Measurements from ENCODE around the gene MYO1F. TPM values are rescaled to one million over a fixed set of nuclear protein-coding genes. Genes with fewer than 3 reads are reported as not detected.

Gene MYO1F
- total RNA-seq, 4 donors from 2014 or later, result 6.6 to 70.7 (median 10.9) TPM

DNA sequence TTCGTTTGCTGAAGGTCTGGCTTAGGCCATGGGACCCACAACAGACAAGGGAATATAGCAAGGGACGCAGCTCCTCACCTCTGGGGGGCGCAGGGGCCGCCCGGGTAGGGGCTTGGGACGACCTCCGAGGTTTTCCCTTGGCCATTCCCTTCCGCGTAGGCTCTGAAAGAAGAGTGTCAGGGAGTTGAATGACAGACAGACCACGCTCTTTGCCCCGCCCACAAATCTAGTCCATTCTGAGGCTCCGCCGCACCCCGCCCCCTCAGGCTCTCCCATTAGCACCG, 51.9 kb downstream of the MYO1F start:
- Histone ChIP-seq H3K9me3 (no peaks in the 10 kb centered on the region), H3K4me3 (peak overlapping the region; percentile 35 to 72 (median 40)), H3K27ac (peak overlapping the region; percentile 79 to 97 (median 92)), H3K36me3 (no peaks in the 10 kb centered on the region), H3K27me3 (no peaks in the 10 kb centered on the region), H3K4me1 (peaks cover 0 to 6% (median 5%) of the 10 kb centered on the region in 4 donors)
- WGBS, 2 donors (ENCODE audit: low coverage in 1 of 2), result 0 to 23% methylated on average over 1 to 15 of the region's 15 CpGs
- intact Hi-C loops (cut with DNase I; ENCODE audit: low total_unique reads), result no loop called here
- peak; percentile 48 to 64 (median 53) for TF ChIP-seq POLR2AphosphoS5 (IDR thresholded peaks at IDR 0.05)
- peak; percentile 44 for TF ChIP-seq POLR2A (IDR thresholded peaks at IDR 0.05)
- no peak for TF ChIP-seq CTCF (IDR thresholded peaks at IDR 0.05)
- in situ Hi-C loops (cut with MboI; ENCODE audit: low pct_ligation_motif_present in 1 of 4, low pct_unique_long_range_greater_than_20kb in 1 of 4, low sequenced_read_pairs in 3 of 4), result no loop called here
- DNase-seq, result no peak

- TF ChIP-seq POLR2A (IDR thresholded peaks at IDR 0.05) (no peak), CTCF (IDR thresholded peaks at IDR 0.05) (no peak), POLR2AphosphoS5 (IDR thresholded peaks at IDR 0.05) (no peak), EP300 (IDR thresholded peaks at IDR 0.05; ENCODE audit: low read depth) (no peak)
- H3K27me3 ChIP-seq, result no peaks in the 10 kb centered on the region
- H3K36me3 ChIP-seq, result no peaks in the 10 kb centered on the region
- 87% methylated on average over 6 of the region's 6 CpGs; no CpG with 5 or more reads in 1 of the 2 donors for WGBS, 2 donors (ENCODE audit: low coverage in 1 of 2)
- no peak overlapping the region for H3K27ac ChIP-seq
- H3K4me3 ChIP-seq, result no peak overlapping the region
- DNase-seq, result no peak
- H3K4me1 ChIP-seq, result peaks cover 0 to 7% (median 2%) of the 10 kb centered on the region in 4 donors
- in situ Hi-C loops (cut with MboI; ENCODE audit: low pct_ligation_motif_present in 1 of 4, low pct_unique_long_range_greater_than_20kb in 1 of 4, low sequenced_read_pairs in 3 of 4) (loop anchor here in 1 of 4 donors (25.0 kb wide), 1 partner anchor 107 kb away; the partner anchor contains the start of gene MARCHF2), intact Hi-C loops (cut with DNase I; ENCODE audit: low total_unique reads) (no loop called here)
- no peaks in the 10 kb centered on the region for H3K9me3 ChIP-seq
Measured at GRCh38 chr19:8519388-8519787, 57.9 kb downstream of the MYO1F start.

GRCh38 chr19:8518536-8518935, 58.7 kb downstream of the MYO1F start:
- intact Hi-C loops (cut with DNase I; ENCODE audit: low total_unique reads) (no loop called here), in situ Hi-C loops (cut with MboI; ENCODE audit: low pct_ligation_motif_present in 1 of 4, low pct_unique_long_range_greater_than_20kb in 1 of 4, low sequenced_read_pairs in 3 of 4) (loop anchor here in 1 of 4 donors (25.0 kb wide), 1 partner anchor 106 kb away; the partner anchor contains the start of gene MARCHF2)
- Histone ChIP-seq H3K9me3 (no peaks in the 10 kb centered on the region), H3K27ac (peak overlapping the region in 3 of 4 donors; percentile 27 to 61 (median 56)), H3K36me3 (no peaks in the 10 kb centered on the region), H3K4me3 (no peak overlapping the region), H3K27me3 (no peaks in the 10 kb centered on the region), H3K4me1 (peaks cover under 1 to 9% (median 3%) of the 10 kb centered on the region in 4 donors)
- TF ChIP-seq EP300 (IDR thresholded peaks at IDR 0.05; ENCODE audit: low read depth) (no peak), POLR2AphosphoS5 (IDR thresholded peaks at IDR 0.05) (no peak), CTCF (IDR thresholded peaks at IDR 0.05) (no peak), POLR2A (IDR thresholded peaks at IDR 0.05) (no peak)
- WGBS, 2 donors (ENCODE audit: low coverage in 1 of 2), result 88 to 100% methylated on average over 1 to 11 of the region's 11 CpGs
- DNase-seq, result no peak

- no peaks in the 10 kb centered on the region for H3K36me3 ChIP-seq
- intact Hi-C loops (cut with DNase I; ENCODE audit: low total_unique reads), result no loop called here
- H3K4me3 ChIP-seq, result no peak overlapping the region
- WGBS, 2 donors (ENCODE audit: low coverage in 1 of 2), result 35 to 46% methylated on average over 2 to 9 of the region's 10 CpGs
- no peaks in the 10 kb centered on the region for H3K9me3 ChIP-seq
- no peak for DNase-seq
- in situ Hi-C loops (cut with MboI; ENCODE audit: low pct_ligation_motif_present in 1 of 4, low pct_unique_long_range_greater_than_20kb in 1 of 4, low sequenced_read_pairs in 3 of 4), result loop anchor here in 1 of 4 donors (25.0 kb wide), 1 partner anchor 105 kb away; the partner anchor contains the start of gene MARCHF2
- H3K27me3 ChIP-seq, result no peaks in the 10 kb centered on the region
- peak overlapping the region in 3 of 4 donors; percentile 27 to 61 (median 56) for H3K27ac ChIP-seq
- TF ChIP-seq CTCF (IDR thresholded peaks at IDR 0.05), result no peak
- TF ChIP-seq EP300 (IDR thresholded peaks at IDR 0.05; ENCODE audit: low read depth), result no peak
- no peak for TF ChIP-seq POLR2AphosphoS5 (IDR thresholded peaks at IDR 0.05)
- TF ChIP-seq POLR2A (IDR thresholded peaks at IDR 0.05), result no peak
- H3K4me1 ChIP-seq, result peaks cover 7 to 16% (median 10%) of the 10 kb centered on the region in 4 donors
Measured at GRCh38 chr19:8517551-8518442, 59.4 kb downstream of the MYO1F start.

Data from transverse colon (tissue), 4 donors.